VCaP (cell line): ENCODE results near the gene USP11.

Source experiments
- H3K27ac ChIP-seq: fragments of 450-650 bp; 2 replicates; pipeline ENCODE4 v1.5.1; 2017
- CTCF ChIP-seq: fragments of 450-650 bp; conservative IDR thresholded peaks from 2 replicates; pipeline ENCODE4 v1.5.1; 2017; ENCODE audit warnings: mild to moderate bottlenecking, moderate library complexity

The USP11 gene

GRCh38 chrX:47227334-47227583, 5.5 kb upstream of the USP11 start:
- H3K27ac ChIP-seq, result no peak overlapping the region
- TF ChIP-seq CTCF, result no peak

GRCh38 chrX:47228550-47229270, 4.1 kb upstream of the USP11 start:
- TF ChIP-seq CTCF, result no peak
- H3K27ac ChIP-seq, result no peak overlapping the region

- no peak for TF ChIP-seq CTCF
- no peak overlapping the region for H3K27ac ChIP-seq
Observed at GRCh38 chrX:47229427-47229826, 3.4 kb upstream of the USP11 start.

- no peak overlapping the region for H3K27ac ChIP-seq
- TF ChIP-seq CTCF, result no peak
Observed at GRCh38 chrX:47230136-47230868, 2.5 kb upstream of the USP11 start.

- TF ChIP-seq CTCF, result no peak
- H3K27ac ChIP-seq, result no peak overlapping the region
Observed at GRCh38 chrX:47231167-47231566, 1.6 kb upstream of the USP11 start.

- no peak for TF ChIP-seq CTCF
- peak overlapping the region; percentile 86 for H3K27ac ChIP-seq
Observed at GRCh38 chrX:47232197-47232802, 509 bp upstream of the USP11 start.

- no peak for TF ChIP-seq CTCF
- H3K27ac ChIP-seq, result peak overlapping the region; percentile 86
Observed at GRCh38 chrX:47233333-47234113, 714 bp downstream of the USP11 start.
